IMR-90 (cell line): ENCODE data around the gene RABL2A.
"Not testable (repeated sequence)": the region's sequence is repeated elsewhere in the genome, so short reads cannot be mapped to it uniquely, and the experiment has no call there.

Source experiments
- BHLHE40 ChIP-seq: fragments of 150-350 bp; IDR thresholded peaks from 2 replicates; pipeline ENCODE4 v1.6.1; 2016; ENCODE audit warnings: mild to moderate bottlenecking, low read depth, low read length
- CEBPB ChIP-seq: IDR thresholded peaks from 2 replicates; pipeline ENCODE4 v1.6.1; 2012; ENCODE audit warnings: low read depth, low read length, improper control_type of control experiment
- CHD1 ChIP-seq: IDR thresholded peaks from 2 replicates; pipeline ENCODE4 v1.6.1; 2012; ENCODE audit warnings: low read depth, low read length, improper control_type of control experiment
- FOS ChIP-seq: fragments of 150-350 bp; IDR thresholded peaks from 2 replicates; pipeline ENCODE4 v1.6.1; 2016; ENCODE audit warnings: low read depth, low read length
- MAFK ChIP-seq: IDR thresholded peaks from 2 replicates; pipeline ENCODE4 v1.6.1; 2012; ENCODE audit warnings: low read depth, low read length, improper control_type of control experiment
- POLR2A ChIP-seq: IDR thresholded peaks from 2 replicates; pipeline ENCODE4 v1.6.1; 2012; ENCODE audit warnings: mild to moderate bottlenecking, low read depth, low read length
- RAD21 ChIP-seq: IDR thresholded peaks from 2 replicates; pipeline ENCODE4 v1.6.1; 2012; ENCODE audit warnings: low read length, improper control_type of control experiment
- RCOR1 ChIP-seq: IDR thresholded peaks from 2 replicates; pipeline ENCODE4 v1.6.1; 2012; ENCODE audit warnings: mild to moderate bottlenecking, low read length, improper control_type of control experiment; ENCODE audit not compliant: insufficient replicate concordance
- SMC3 ChIP-seq: fragments of 150-350 bp; IDR thresholded peaks from 2 replicates; pipeline ENCODE4 v1.6.1; 2016; ENCODE audit warnings: low read depth, mild to moderate bottlenecking, antibody characterized with exemption, low read length, moderate library complexity
- USF2 ChIP-seq: fragments of 150-350 bp; IDR thresholded peaks from 2 replicates; pipeline ENCODE4 v1.6.1; 2017; ENCODE audit warnings: mild to moderate bottlenecking, antibody characterized with exemption, low read length, low read depth
- TF ChIP-seq, protein P1 (sequence below): conservative IDR thresholded peaks from 2 replicates; pipeline ENCODE4 v1.5.1; 2012; ENCODE audit warnings: mild to moderate bottlenecking, low read depth, low read length, improper control_type of control experiment
- TF ChIP-seq, protein P2 (sequence below): fragments of 150-350 bp; IDR thresholded peaks from 2 replicates; pipeline ENCODE4 v1.6.1; 2016; ENCODE audit warnings: low read depth, mild to moderate bottlenecking, low read length, moderate library complexity, borderline replicate concordance

DNA sequence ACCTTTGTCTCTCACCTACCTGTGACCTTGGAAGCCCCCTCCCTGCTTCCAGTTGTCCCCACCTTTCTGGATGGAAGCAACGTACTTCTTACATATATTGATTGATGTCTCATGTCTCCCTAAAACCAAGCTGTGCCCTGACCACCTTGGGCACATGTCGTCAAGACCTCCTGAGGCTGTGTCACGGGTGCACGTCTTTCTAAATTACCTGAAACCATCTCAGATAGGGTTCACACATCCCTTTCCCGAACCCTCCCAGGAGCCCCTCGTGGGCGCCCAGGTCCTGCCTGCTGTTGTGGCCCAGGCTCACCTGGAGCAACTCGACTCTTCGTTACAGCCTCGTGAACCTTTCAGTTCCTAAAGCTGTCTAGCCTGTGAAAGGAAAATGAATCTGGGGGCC lies 1.2 kb upstream of the RABL2A start:
- not testable (repeated sequence) for TF ChIP-seq CHD1, FOS, RAD21, BHLHE40, RCOR1, POLR2A, USF2, SMC3, MAFK, CEBPB
- TF ChIP-seq, protein P1, sequence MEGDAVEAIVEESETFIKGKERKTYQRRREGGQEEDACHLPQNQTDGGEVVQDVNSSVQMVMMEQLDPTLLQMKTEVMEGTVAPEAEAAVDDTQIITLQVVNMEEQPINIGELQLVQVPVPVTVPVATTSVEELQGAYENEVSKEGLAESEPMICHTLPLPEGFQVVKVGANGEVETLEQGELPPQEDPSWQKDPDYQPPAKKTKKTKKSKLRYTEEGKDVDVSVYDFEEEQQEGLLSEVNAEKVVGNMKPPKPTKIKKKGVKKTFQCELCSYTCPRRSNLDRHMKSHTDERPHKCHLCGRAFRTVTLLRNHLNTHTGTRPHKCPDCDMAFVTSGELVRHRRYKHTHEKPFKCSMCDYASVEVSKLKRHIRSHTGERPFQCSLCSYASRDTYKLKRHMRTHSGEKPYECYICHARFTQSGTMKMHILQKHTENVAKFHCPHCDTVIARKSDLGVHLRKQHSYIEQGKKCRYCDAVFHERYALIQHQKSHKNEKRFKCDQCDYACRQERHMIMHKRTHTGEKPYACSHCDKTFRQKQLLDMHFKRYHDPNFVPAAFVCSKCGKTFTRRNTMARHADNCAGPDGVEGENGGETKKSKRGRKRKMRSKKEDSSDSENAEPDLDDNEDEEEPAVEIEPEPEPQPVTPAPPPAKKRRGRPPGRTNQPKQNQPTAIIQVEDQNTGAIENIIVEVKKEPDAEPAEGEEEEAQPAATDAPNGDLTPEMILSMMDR, result not testable (repeated sequence)
- TF ChIP-seq, protein P2, sequence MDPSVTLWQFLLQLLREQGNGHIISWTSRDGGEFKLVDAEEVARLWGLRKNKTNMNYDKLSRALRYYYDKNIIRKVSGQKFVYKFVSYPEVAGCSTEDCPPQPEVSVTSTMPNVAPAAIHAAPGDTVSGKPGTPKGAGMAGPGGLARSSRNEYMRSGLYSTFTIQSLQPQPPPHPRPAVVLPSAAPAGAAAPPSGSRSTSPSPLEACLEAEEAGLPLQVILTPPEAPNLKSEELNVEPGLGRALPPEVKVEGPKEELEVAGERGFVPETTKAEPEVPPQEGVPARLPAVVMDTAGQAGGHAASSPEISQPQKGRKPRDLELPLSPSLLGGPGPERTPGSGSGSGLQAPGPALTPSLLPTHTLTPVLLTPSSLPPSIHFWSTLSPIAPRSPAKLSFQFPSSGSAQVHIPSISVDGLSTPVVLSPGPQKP, result not testable (repeated sequence)
